Spleen (tissue), 11 donors: Measurements from ENCODE around the gene APBB2. TPM values are rescaled to one million over a fixed set of nuclear protein-coding genes. Genes with fewer than 3 reads are reported as not detected.
"Not testable (repeated sequence)": the region's sequence is repeated elsewhere in the genome, so short reads cannot be mapped to it uniquely, and the experiment has no call there.

Experiments
- DNase-seq: peaks from one replicate; pipeline ENCODE4 v3.0.0-alpha.2; 2020
- H3K27ac ChIP-seq, 8 donors: fragments of 200-600 bp; sonication (generic) in 7 of 8; 1 replicate in 4 of 8; 2 replicates in 4 of 8; pipeline versions ENCODE4 v1.5.0 to v1.8.0; 2016 to 2021; ENCODE audit warnings: inconsistent platforms in 4 of 8, mild to moderate bottlenecking in 4 of 8, moderate library complexity in 1 of 8
- H3K27me3 ChIP-seq, 7 donors: fragments of 200-600 bp; sonication (generic) in 6 of 7; replicated peaks in 1 of 7; 1 replicate in 4 of 7; 2 replicates in 3 of 7; pipeline versions ENCODE4 v1.5.0 to v1.8.0; 2016 to 2021; ENCODE audit warnings: inconsistent platforms in 3 of 7, mild to moderate bottlenecking in 1 of 7
- H3K36me3 ChIP-seq, 6 donors: fragments of 200-600 bp; sonication (generic) in 5 of 6; 1 replicate in 4 of 6; 2 replicates in 2 of 6; pipeline versions ENCODE4 v1.5.0 to v1.8.0; 2016 to 2021; ENCODE audit warnings: inconsistent platforms in 2 of 6
- H3K4me1 ChIP-seq, 6 donors: fragments of 200-600 bp; sonication (generic) in 5 of 6; 1 replicate in 3 of 6; 2 replicates in 3 of 6; pipeline versions ENCODE4 v1.5.0 to v1.8.0; 2016 to 2021; ENCODE audit warnings: inconsistent platforms in 3 of 6
- H3K4me3 ChIP-seq, 8 donors: fragments of 200-600 bp; sonication (generic) in 7 of 8; 1 replicate in 4 of 8; 2 replicates in 4 of 8; pipeline versions ENCODE4 v1.5.0 to v1.8.0; 2016 to 2021; ENCODE audit warnings: inconsistent platforms in 4 of 8, mild to moderate bottlenecking in 4 of 8, moderate library complexity in 2 of 8
- H3K9me3 ChIP-seq, 8 donors: fragments of 200-600 bp; sonication (generic) in 7 of 8; 1 replicate in 4 of 8; 2 replicates in 4 of 8; pipeline versions ENCODE4 v1.5.0 to v1.8.0; 2016 to 2021; ENCODE audit warnings: inconsistent platforms in 4 of 8
- CTCF ChIP-seq, 11 experiments: fragments of 200-600 bp in 7 of 11; fragments of 450-650 bp in 4 of 11; sonication (generic) in 4 of 11; IDR thresholded peaks in 8 of 11; conservative IDR thresholded peaks in 3 of 11; 1 replicate in 7 of 11; 2 replicates in 4 of 11; pipeline versions ENCODE4 v1.4.0 to v1.8.0; 2016 to 2021; ENCODE audit warnings: antibody characterized with exemption in 11 of 11, inconsistent platforms in 4 of 11, mild to moderate bottlenecking in 1 of 11
- POLR2A ChIP-seq, 3 donors: fragments of 450-650 bp; IDR thresholded peaks; one replicate each; pipeline ENCODE4 v1.5.1; 2017; ENCODE audit warnings: antibody characterized with exemption in 3 of 3, mild to moderate bottlenecking in 1 of 3
- POLR2AphosphoS5 ChIP-seq, 3 donors: sonication (generic); formaldehyde crosslinking; IDR thresholded peaks; one replicate each; pipeline ENCODE4 v1.5.1; 2017; ENCODE audit warnings: antibody characterized with exemption in 3 of 3
- WGBS, 5 donors: extraction: QIAGEN DNeasy Blood & Tissue Kit in 3 of 5; methylation state at CpG; one replicate each; pipeline versions ENCODE4 v1.1.5 to v1.1.7; 2013 to 2018; 5-methylcytosine and 5-hydroxymethylcytosine counted together
- intact Hi-C: fragments of 100-400 bp; cut with DNase I; formaldehyde crosslinking; loops from one replicate; pipeline ENCODE4 v1.15.0; 2023; ENCODE audit warnings: low total_unique reads
- polyA plus RNA-seq, 3 donors: library from polyadenylated mRNA; stranded (reverse); fragments of 200-250 nt; gene quantifications; one replicate each; pipeline ENCODE4 v1.2.1, GENCODE V29; 2013
- total RNA-seq, 7 donors: library from RNA; depleted of rRNA in 3 of 7; stranded (reverse); fragments of >200 nt in 3 of 7; fragmentation: NEBNext Ultra II Directional in 4 of 7; extraction: Animal tissue kit (Norgen Biotek cat#: 25700) in 4 of 7; gene quantifications; one replicate each; pipeline versions ENCODE4 v1.1.0 to v1.2.1, GENCODE V29; 2016 to 2021
- donor health status: healthy with polysubstance abuse.
- donor health status: DM: no; HTN: no; CAD: no; lungs with moderate emphysema.
- donor health status: DM: no; HTN: no; CAD: no.
- donor health status: Bipolar disorder and iron deficiency.
- donor health status: healthy.
- donor health status: DM: no; HTN: no; CAD: no.
- donor health status: DM: yes; HTN: yes; CAD: no.

Gene APBB2
- total and polyA plus RNA-seq, 10 donors = 4.0 to 115 (median 76.7) TPM

- no peak overlapping the region for H3K4me3 ChIP-seq
- TF ChIP-seq POLR2A (IDR thresholded peaks at IDR 0.05) = no peak
- TF ChIP-seq CTCF (IDR thresholded peaks at IDR 0.05 in 8 of 11, conservative IDR thresholded peaks at IDR 0.05 in 3 of 11) = no peak
- no peak for TF ChIP-seq POLR2AphosphoS5 (IDR thresholded peaks at IDR 0.05)
- no peaks in the 10 kb centered on the region for H3K36me3 ChIP-seq
- whole genome bisulfite sequencing, 5 donors = 81 to 92% (median 87%) methylated on average over 12 of the region's 12 CpGs
- intact Hi-C loops = no loop called here
- H3K27me3 ChIP-seq = no peaks in the 10 kb centered on the region
- H3K27ac ChIP-seq = no peak overlapping the region
- no peaks in the 10 kb centered on the region for H3K9me3 ChIP-seq
- DNase-seq = peak; percentile 69
- peaks cover 7 to 18% (median 14%) of the 10 kb centered on the region in 6 donors for H3K4me1 ChIP-seq
These were observed 306.0 kb downstream of the APBB2 start for GRCh38 chr4:40908297-40908696.

- 84 to 95% (median 88%) methylated on average over 8 of the region's 8 CpGs for WGBS, 5 donors
- intact Hi-C loops = no loop called here
- Histone ChIP-seq H3K4me3 (no peak overlapping the region), H3K36me3 (no peaks in the 10 kb centered on the region), H3K9me3 (no peaks in the 10 kb centered on the region), H3K27ac (no peak overlapping the region), H3K4me1 (peaks cover 7 to 18% (median 14%) of the 10 kb centered on the region in 6 donors), H3K27me3 (no peaks in the 10 kb centered on the region)
- TF ChIP-seq CTCF (IDR thresholded peaks at IDR 0.05 in 8 of 11, conservative IDR thresholded peaks at IDR 0.05 in 3 of 11) (no peak), POLR2AphosphoS5 (IDR thresholded peaks at IDR 0.05) (no peak), POLR2A (IDR thresholded peaks at IDR 0.05) (no peak)
- DNase-seq = peak; percentile 35
These were observed 308.9 kb downstream of the APBB2 start for GRCh38 chr4:40905414-40905813.

DNA sequence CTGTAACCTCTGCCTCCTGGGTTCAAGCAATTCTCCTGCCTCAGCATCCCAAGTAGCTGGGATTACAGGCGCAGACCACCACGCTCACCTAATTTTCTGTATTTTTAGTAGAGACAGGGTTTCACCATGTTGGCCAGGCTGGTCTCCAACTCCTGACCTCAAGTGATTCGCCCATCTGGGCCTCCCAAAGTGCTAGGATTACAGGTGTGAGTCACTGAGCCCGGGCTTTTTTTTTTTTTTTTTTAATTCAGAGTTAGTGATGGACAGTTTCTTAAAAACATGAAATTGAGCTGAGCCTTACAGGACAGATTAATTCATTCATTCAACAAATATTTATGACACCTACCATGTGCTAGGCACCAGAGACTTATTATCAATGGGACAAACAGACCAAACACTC, 313.8 kb downstream of the APBB2 start:
- H3K9me3 ChIP-seq, H3K4me3 ChIP-seq, H3K36me3 ChIP-seq, H3K27me3 ChIP-seq, intact Hi-C loops, DNase-seq, H3K27ac ChIP-seq: not testable (repeated sequence)
- H3K4me1 ChIP-seq = peaks cover 0 to 11% (median 8%) of the 10 kb centered on the region in 6 donors
- WGBS, 5 donors = 86 to 92% (median 89%) methylated on average over 4 of the region's 4 CpGs

DNA sequence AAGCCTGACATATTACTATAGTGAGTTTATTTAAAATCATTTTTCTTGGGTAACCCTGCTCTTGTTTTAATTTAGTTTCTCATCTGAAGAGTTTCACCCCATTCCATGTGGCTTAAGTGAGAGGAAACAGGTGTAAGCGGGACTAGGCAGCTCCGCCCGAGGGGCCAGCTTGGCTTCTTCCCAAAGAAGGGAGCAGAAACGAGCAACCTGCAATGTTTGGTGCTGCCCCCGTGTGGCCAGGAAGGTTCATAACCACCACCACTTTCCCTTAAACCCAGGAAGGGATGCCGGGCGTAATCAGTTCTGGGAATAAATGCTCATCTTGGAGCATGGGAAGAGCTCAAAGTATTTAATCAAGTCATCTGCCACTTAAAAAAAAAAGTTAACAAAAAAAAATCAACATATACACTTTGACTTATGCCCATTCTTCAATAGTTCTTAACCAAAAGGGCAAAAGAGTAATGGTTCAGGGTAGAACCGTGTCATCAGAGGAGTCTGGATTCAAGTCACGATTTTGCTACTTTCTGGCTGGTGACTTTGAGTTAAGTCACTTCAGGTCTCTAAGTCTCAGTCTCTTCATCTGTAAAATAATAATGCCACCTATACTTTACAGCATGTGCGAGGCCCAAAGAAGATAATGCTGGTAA, 316.7 kb downstream of the APBB2 start:
- peak; percentile 89 for DNase-seq
- WGBS, 5 donors = 30 to 36% (median 32%) methylated on average over 10 of the region's 10 CpGs
- H3K27me3 ChIP-seq = no peaks in the 10 kb centered on the region
- H3K27ac ChIP-seq = no peak overlapping the region
- intact Hi-C loops = loop anchor here (5.0 kb wide), 1 partner anchor 160 kb away; no protein-coding TSS in a partner anchor
- peaks cover 0 to 11% (median 8%) of the 10 kb centered on the region in 6 donors for H3K4me1 ChIP-seq
- H3K9me3 ChIP-seq = no peaks in the 10 kb centered on the region
- H3K36me3 ChIP-seq = peaks cover 0 to 7% (median 1%) of the 10 kb centered on the region in 6 donors
- TF ChIP-seq POLR2AphosphoS5 (IDR thresholded peaks at IDR 0.05) (peak in 1 of 3 donors; percentile 16), POLR2A (IDR thresholded peaks at IDR 0.05) (no peak), CTCF (IDR thresholded peaks at IDR 0.05 in 8 of 11, conservative IDR thresholded peaks at IDR 0.05 in 3 of 11) (peak; percentile 53 to 89 (median 74))
- H3K4me3 ChIP-seq = peak overlapping the region in 1 of 8 donors; percentile 45
